Activated naive CD8-positive, alpha-beta T cell treated with anti-CD3 and anti-CD28 coated beads, Interleukin-2, amount 10 ng/mL, durations not matched to agents 7 days and 5 days (primary cell): ENCODE data around the gene CAMK2G. TPM values are rescaled to one million over a fixed set of nuclear protein-coding genes. Genes with fewer than 3 reads are reported as not detected.
A peak's percentile ranks its signal among the peaks of the same experiment; 100 is the strongest.

Source experiments
- ATAC-seq: fragments of 150-1000 bp; cut with Tn5 transposase; one replicate; pipeline ENCODE4 v1.10.0; 2021; ENCODE audit warnings: low read depth, moderate library complexity
- POLR2A ChIA-PET: fragments of 350-600 bp; sonication (Branson Sonifier 250); formaldehyde crosslinking; loops from one replicate; lab custom pipeline; 2021; ENCODE audit warnings: antibody characterized with exemption; lab: Charles Lee
- DNase-seq: peaks from one replicate; pipeline ENCODE4 v3.0.0; 2021
- H3K27ac Mint-ChIP-seq: one replicate; pipeline ENCODE4 v1.8.0; 2022; ENCODE audit warnings: mild to moderate bottlenecking, mixed read lengths
- H3K27me3 Mint-ChIP-seq: one replicate; pipeline ENCODE4 v1.8.0; 2022; ENCODE audit warnings: mild to moderate bottlenecking, moderate library complexity, mixed read lengths
- H3K36me3 Mint-ChIP-seq: one replicate; pipeline ENCODE4 v1.8.0; 2021; ENCODE audit warnings: mild to moderate bottlenecking, mixed read lengths
- H3K4me1 Mint-ChIP-seq: one replicate; pipeline ENCODE4 v1.8.0; 2021; ENCODE audit warnings: mixed read lengths
- H3K4me3 Mint-ChIP-seq: one replicate; pipeline ENCODE4 v1.8.0; 2022; ENCODE audit warnings: mild to moderate bottlenecking, moderate library complexity, mixed read lengths
- H3K9me3 Mint-ChIP-seq: one replicate; pipeline ENCODE4 v1.8.0; 2021; ENCODE audit warnings: mixed read lengths
- total RNA-seq, 2 experiments: library from RNA; stranded (reverse); gene quantifications; one replicate each; pipeline ENCODE4 v1.2.3, GENCODE V29; 2021

CAMK2G gene
- total RNA-seq, 2 experiments from 2014 or later = 48.6 to 53.5 TPM

GRCh38 chr10:73779018-73779417 lies 95.3 kb downstream of the CAMK2G start:
- no peak overlapping the region for H3K4me3 Mint-ChIP-seq
- H3K27me3 Mint-ChIP-seq = no peaks in the 10 kb centered on the region
- H3K4me1 Mint-ChIP-seq = peaks cover 47% of the 10 kb centered on the region
- H3K9me3 Mint-ChIP-seq = no peaks in the 10 kb centered on the region
- H3K27ac Mint-ChIP-seq = no peak overlapping the region
- peaks cover 30% of the 10 kb centered on the region for H3K36me3 Mint-ChIP-seq
- DNase-seq (no peak), ATAC-seq (no peak)
- POLR2A ChIA-PET = interaction anchor here (0.7 kb wide), 1 partner anchor 28 kb away, joined by 3 read pairs; no protein-coding TSS in a partner anchor

DNA sequence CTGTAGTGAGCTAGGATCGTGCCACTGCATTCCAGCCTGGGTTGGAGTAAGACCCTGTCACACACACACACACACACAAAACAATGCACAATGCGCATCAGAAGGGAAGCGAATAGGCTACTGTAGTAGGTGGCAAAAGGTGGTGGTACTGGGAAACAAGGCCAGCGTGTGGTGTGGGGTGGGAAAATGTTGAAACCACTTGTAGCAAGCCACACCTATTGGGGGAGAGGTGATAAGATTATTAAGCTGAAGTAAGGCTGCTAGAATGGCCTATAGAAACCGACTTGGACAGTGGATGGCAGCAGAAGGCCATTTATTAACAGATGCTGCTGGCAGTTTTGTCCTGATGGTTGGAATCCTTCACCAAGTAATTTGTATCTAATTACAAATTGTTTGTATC lies 99.7 kb downstream of the CAMK2G start:
- Mint-ChIP-seq H3K27ac (peak overlapping the region; percentile 79), H3K9me3 (no peaks in the 10 kb centered on the region), H3K4me1 (peaks cover 45% of the 10 kb centered on the region), H3K36me3 (peaks cover 51% of the 10 kb centered on the region), H3K27me3 (no peaks in the 10 kb centered on the region), H3K4me3 (peak overlapping the region; percentile 91)
- ATAC-seq (no peak), DNase-seq (no peak)
- POLR2A ChIA-PET = interaction anchor here (4.1 kb wide), 1 partner anchor 9 kb away, joined by 101 read pairs; the partner anchor contains the start of genes CHCHD1 and ZSWIM8

DNA sequence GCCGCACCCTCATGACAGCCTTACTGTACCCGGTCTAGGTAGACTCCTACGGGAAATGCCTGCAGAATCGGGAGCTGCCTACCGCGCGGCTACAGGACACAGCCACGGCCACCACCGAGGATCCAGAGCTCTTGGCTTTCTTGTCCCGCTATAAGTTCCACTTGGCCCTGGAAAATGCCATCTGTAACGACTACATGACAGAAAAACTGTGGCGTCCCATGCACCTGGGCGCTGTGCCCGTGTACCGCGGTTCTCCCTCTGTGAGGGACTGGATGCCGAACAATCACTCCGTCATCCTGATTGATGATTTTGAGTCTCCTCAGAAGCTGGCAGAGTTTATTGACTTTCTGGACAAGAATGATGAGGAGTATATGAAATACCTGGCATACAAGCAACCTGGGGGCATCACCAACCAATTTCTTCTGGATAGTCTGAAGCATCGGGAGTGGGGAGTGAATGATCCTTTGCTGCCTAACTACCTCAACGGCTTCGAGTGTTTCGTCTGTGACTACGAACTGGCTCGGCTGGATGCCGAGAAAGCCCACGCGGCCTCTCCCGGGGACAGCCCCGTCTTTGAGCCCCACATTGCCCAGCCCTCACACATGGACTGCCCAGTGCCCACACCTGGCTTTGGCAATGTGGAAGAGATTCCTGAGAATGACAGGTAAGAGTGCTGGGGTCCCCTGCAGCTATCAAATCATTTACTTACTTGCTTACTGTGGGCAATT lies 101.0 kb downstream of the CAMK2G start:
- no peaks in the 10 kb centered on the region for H3K9me3 Mint-ChIP-seq
- POLR2A ChIA-PET = interaction anchor here (0.6 to 4.1 kb wide), 10 partner anchors 10 to 129 kb away, joined by 3 to 101 read pairs (median 6); partner anchors contain the start of genes CAMK2G, CHCHD1, SEC24C and ZSWIM8
- no peaks in the 10 kb centered on the region for H3K27me3 Mint-ChIP-seq
- DNase-seq = no peak
- peaks cover 51% of the 10 kb centered on the region for H3K4me1 Mint-ChIP-seq
- H3K27ac Mint-ChIP-seq = peak overlapping the region; percentile 95
- ATAC-seq = no peak
- H3K4me3 Mint-ChIP-seq = peak overlapping the region; percentile 91
- peaks cover 56% of the 10 kb centered on the region for H3K36me3 Mint-ChIP-seq

DNA sequence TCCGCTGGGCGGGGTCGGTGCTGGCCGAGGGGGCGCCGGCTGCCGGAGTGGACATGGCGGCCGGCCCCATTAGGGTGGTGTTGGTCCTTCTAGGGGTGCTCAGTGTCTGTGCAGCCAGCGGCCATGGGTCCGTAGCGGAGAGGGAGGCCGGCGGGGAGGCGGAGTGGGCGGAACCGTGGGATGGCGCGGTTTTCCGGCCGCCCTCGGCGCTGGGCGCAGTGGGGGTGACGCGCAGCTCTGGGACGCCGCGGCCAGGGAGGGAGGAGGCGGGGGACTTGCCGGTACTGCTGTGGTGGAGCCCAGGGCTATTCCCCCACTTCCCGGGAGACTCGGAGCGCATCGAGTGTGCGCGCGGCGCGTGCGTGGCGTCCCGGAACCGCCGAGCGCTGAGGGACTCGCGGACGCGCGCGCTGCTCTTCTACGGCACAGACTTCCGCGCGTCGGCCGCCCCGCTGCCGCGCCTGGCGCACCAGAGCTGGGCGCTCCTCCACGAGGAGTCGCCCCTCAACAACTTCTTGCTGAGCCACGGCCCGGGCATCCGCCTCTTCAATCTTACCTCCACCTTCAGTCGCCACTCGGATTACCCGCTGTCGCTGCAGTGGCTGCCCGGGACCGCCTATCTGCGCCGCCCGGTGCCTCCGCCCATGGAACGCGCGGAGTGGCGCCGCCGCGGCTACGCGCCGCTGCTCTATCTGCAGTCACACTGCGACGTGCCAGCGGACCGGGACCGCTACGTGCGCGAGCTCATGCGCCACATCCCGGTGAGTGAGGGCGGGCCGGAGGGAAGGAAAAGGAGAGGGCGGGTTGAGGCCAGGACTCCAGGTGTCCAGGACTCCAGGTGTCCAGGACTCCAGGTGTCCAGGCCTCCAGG lies 101.8 kb downstream of the CAMK2G start:
- no peaks in the 10 kb centered on the region for H3K27me3 Mint-ChIP-seq
- H3K9me3 Mint-ChIP-seq = no peaks in the 10 kb centered on the region
- POLR2A ChIA-PET = interaction anchor here (0.6 to 4.1 kb wide), 13 partner anchors 11 to 107 kb away, joined by 3 to 101 read pairs (median 5); partner anchors contain the start of genes CAMK2G, CHCHD1, SEC24C and ZSWIM8
- DNase-seq = peak; percentile 90
- peak overlapping the region; percentile 91 for H3K4me3 Mint-ChIP-seq
- peak; percentile 76 for ATAC-seq
- peak overlapping the region; percentile 95 for H3K27ac Mint-ChIP-seq
- peaks cover 51% of the 10 kb centered on the region for H3K4me1 Mint-ChIP-seq
- peaks cover 57% of the 10 kb centered on the region for H3K36me3 Mint-ChIP-seq

DNA sequence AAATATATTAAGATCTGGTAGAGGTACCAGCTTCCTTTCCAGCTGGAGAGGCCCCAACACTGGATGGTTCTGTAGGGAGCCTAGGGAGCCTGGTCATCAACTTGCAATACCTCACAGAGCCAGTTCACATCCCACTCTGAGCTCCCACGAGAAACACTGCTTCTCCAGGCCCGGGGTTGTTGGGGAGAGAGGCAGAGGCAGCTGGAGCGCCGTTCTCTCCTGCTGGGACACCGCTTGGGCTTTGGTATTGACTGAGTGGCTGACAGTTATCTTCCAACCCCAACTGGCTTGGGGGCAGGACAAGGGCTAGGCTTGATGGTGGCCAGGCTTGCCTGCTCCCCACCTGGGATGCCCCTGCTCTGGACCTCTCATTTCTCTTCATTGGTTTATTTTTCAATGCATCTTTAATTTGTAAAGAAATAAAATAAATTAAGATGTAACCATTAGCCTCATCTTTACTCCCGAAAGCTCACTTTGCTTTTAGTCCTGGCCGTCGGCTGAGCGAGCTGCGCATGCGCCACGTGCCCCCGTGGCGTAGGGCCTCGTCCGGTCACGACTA lies 102.6 kb downstream of the CAMK2G start:
- ATAC-seq (peak; percentile 48), DNase-seq (no peak)
- Mint-ChIP-seq H3K27ac (peak overlapping the region; percentile 95), H3K4me3 (peak overlapping the region; percentile 91), H3K36me3 (peaks cover 54% of the 10 kb centered on the region), H3K4me1 (peaks cover 47% of the 10 kb centered on the region), H3K9me3 (no peaks in the 10 kb centered on the region), H3K27me3 (no peaks in the 10 kb centered on the region)
- POLR2A ChIA-PET = interaction anchor here (0.6 to 4.1 kb wide), 9 partner anchors 12 to 107 kb away, joined by 3 to 101 read pairs (median 6); partner anchors contain the start of genes CHCHD1, SEC24C and ZSWIM8

DNA sequence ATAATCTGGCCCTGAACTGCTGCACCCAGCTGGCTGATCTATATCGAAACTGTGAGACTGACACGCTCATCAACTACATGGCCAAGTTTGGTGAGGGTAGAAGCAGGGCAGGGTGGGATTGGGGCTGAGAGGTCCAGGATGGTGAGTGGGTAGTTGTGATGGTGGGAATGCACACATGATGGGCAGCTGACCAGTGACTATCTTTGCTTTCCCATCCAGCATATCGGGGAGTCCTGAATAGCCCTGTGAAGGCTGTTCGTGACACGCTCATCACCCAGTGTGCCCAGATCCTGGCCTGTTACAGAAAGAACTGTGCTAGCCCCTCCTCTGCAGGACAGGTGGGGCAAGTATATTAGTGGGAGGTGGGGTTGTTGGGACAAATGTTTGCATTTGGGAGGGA lies 105.0 kb downstream of the CAMK2G start:
- DNase-seq (no peak), ATAC-seq (no peak)
- H3K36me3 Mint-ChIP-seq = peaks cover 57% of the 10 kb centered on the region
- H3K4me3 Mint-ChIP-seq = no peak overlapping the region
- POLR2A ChIA-PET = interaction anchor here (0.9 to 2.3 kb wide), 5 partner anchors 12 to 39 kb away, joined by 4 to 17 read pairs (median 7); partner anchors contain the start of genes CHCHD1 and SEC24C
- H3K9me3 Mint-ChIP-seq = no peaks in the 10 kb centered on the region
- no peaks in the 10 kb centered on the region for H3K27me3 Mint-ChIP-seq
- peaks cover 43% of the 10 kb centered on the region for H3K4me1 Mint-ChIP-seq
- peak overlapping the region; percentile 83 for H3K27ac Mint-ChIP-seq

GRCh38 chr10:73768881-73769280 lies 105.5 kb downstream of the CAMK2G start:
- Mint-ChIP-seq H3K27ac (peak overlapping the region; percentile 83), H3K4me1 (peaks cover 40% of the 10 kb centered on the region), H3K36me3 (peaks cover 54% of the 10 kb centered on the region), H3K9me3 (no peaks in the 10 kb centered on the region), H3K4me3 (peak overlapping the region; percentile 35), H3K27me3 (no peaks in the 10 kb centered on the region)
- ATAC-seq (peak; percentile 33), DNase-seq (peak; percentile 66)
- POLR2A ChIA-PET = interaction anchor here (1.2 to 2.3 kb wide), 6 partner anchors 9 to 38 kb away, joined by 3 to 17 read pairs (median 6); partner anchors contain the start of genes CHCHD1 and SEC24C

- Mint-ChIP-seq H3K27me3 (no peaks in the 10 kb centered on the region), H3K4me3 (no peak overlapping the region), H3K4me1 (peaks cover 34% of the 10 kb centered on the region), H3K27ac (no peak overlapping the region), H3K36me3 (peaks cover 52% of the 10 kb centered on the region), H3K9me3 (no peaks in the 10 kb centered on the region)
- no peak for DNase-seq
- POLR2A ChIA-PET = interaction anchor here (1.4 kb wide), 1 partner anchor 21 kb away, joined by 3 read pairs; no protein-coding TSS in a partner anchor
- ATAC-seq = no peak
Measured at GRCh38 chr10:73765066-73765465, 109.3 kb downstream of the CAMK2G start.

DNA sequence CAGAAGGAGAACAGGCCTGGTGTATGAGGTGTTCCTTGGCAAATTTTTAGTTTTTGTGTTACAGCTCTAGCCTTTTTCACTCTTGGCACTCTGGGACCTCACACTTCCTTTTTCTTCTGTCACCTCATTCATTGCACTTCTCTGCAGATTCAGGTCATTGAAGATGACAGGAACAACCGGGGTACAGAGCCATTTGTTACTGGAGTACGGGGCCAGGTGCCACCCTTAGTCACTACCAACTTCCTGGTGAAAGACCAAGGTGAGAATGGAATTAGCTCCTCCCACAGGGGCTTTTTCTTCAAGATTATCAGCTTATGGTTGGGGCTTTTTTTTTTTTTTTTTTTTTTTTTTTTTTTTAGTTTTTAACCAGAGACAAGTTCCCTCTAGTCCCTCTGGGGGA lies 111.0 kb downstream of the CAMK2G start:
- no peaks in the 10 kb centered on the region for H3K9me3 Mint-ChIP-seq
- POLR2A ChIA-PET = interaction anchor here (0.9 to 1.3 kb wide), 2 partner anchors 14 to 18 kb away, joined by 4 read pairs; partner anchors contain the start of gene CHCHD1
- no peak for ATAC-seq
- H3K27ac Mint-ChIP-seq = no peak overlapping the region
- no peak overlapping the region for H3K4me3 Mint-ChIP-seq
- peaks cover 43% of the 10 kb centered on the region for H3K36me3 Mint-ChIP-seq
- H3K27me3 Mint-ChIP-seq = no peaks in the 10 kb centered on the region
- peaks cover 34% of the 10 kb centered on the region for H3K4me1 Mint-ChIP-seq
- DNase-seq = no peak

- DNase-seq (no peak), ATAC-seq (no peak)
- peak overlapping the region; percentile 52 for H3K27ac Mint-ChIP-seq
- no peak overlapping the region for H3K4me3 Mint-ChIP-seq
- no peaks in the 10 kb centered on the region for H3K9me3 Mint-ChIP-seq
- peaks cover 43% of the 10 kb centered on the region for H3K36me3 Mint-ChIP-seq
- H3K27me3 Mint-ChIP-seq = no peaks in the 10 kb centered on the region
- H3K4me1 Mint-ChIP-seq = peaks cover 37% of the 10 kb centered on the region
- POLR2A ChIA-PET = interaction anchor here (0.9 to 1.3 kb wide), 2 partner anchors 13 to 19 kb away, joined by 4 read pairs; partner anchors contain the start of gene CHCHD1
Measured at GRCh38 chr10:73762915-73763314, 111.4 kb downstream of the CAMK2G start.
